Measurements from ENCODE around the gene NPIPB9.
"Not testable (repeated sequence)": the region's sequence is repeated elsewhere in the genome, so short reads cannot be mapped to it uniquely, and the experiment has no call there.

The NPIPB9 gene

GRCh38 chr16:28741295-28741694 lies 10.3 kb upstream of the NPIPB9 start:
- not testable (repeated sequence) for H3K14ac ChIP-seq (ENCODE audit: low read length); H3K18ac ChIP-seq (ENCODE audit: low read length); H3K27ac ChIP-seq (replicated peaks; ENCODE audit: low read length); H3K4me2 ChIP-seq (ENCODE audit: insufficient read depth, low read length, poor library complexity, severe bottlenecking); H3K4me3 ChIP-seq (ENCODE audit: low read length in 2 of 2); H2BK12ac ChIP-seq (ENCODE audit: low read length); H3K9ac ChIP-seq (ENCODE audit: low read depth, low read length, poor library complexity); H2BK15ac ChIP-seq (ENCODE audit: low read length); H2BK5ac ChIP-seq (ENCODE audit: low read length); H3K36me3 ChIP-seq (replicated peaks in 1 of 2; ENCODE audit: control insufficient read depth in 2 of 2, insufficient read depth in 2 of 2, low read length in 2 of 2); H4K8ac ChIP-seq (ENCODE audit: low read depth, low read length); H2BK120ac ChIP-seq (ENCODE audit: low read depth, low read length); H2AFZ ChIP-seq (ENCODE audit: low read length); H3K27me3 ChIP-seq (ENCODE audit: control insufficient read depth in 3 of 3, insufficient read depth in 3 of 3, low read depth in 1 of 3, low read length in 3 of 3); DNase-seq (ENCODE audit: low spot score); H3K9me3 ChIP-seq (replicated peaks in 1 of 2; ENCODE audit: control insufficient read depth in 2 of 2, insufficient read depth in 1 of 2, low read depth in 1 of 2, low read length in 2 of 2); H3K4me1 ChIP-seq (ENCODE audit: control insufficient read depth in 2 of 2, insufficient read depth in 1 of 2, low read depth in 1 of 2, low read length in 2 of 2); H3K79me1 ChIP-seq (ENCODE audit: low read depth, low read length); H3K4ac ChIP-seq (ENCODE audit: low read length); H4K91ac ChIP-seq (ENCODE audit: low read depth, low read length, poor library complexity); H2AK5ac ChIP-seq (ENCODE audit: low read depth, low read length); H3K23ac ChIP-seq (ENCODE audit: low read depth, low read length, poor library complexity)
- no CpG with 5 or more reads among the region's 9 CpGs for WGBS, 2 donors (ENCODE audit: extremely low coverage in 2 of 2, insufficient read length in 2 of 2, insufficient replicate concordance in 1 of 2)

GRCh38 chr16:28746618-28747350 lies 4.8 kb upstream of the NPIPB9 start:
- not testable (repeated sequence) for H3K79me1 ChIP-seq (ENCODE audit: low read depth, low read length); H3K9ac ChIP-seq (ENCODE audit: low read depth, low read length, poor library complexity); H3K4me1 ChIP-seq (ENCODE audit: control insufficient read depth in 2 of 2, insufficient read depth in 1 of 2, low read depth in 1 of 2, low read length in 2 of 2); H3K4me3 ChIP-seq (ENCODE audit: low read length in 2 of 2); H3K23ac ChIP-seq (ENCODE audit: low read depth, low read length, poor library complexity); H3K14ac ChIP-seq (ENCODE audit: low read length); H2BK5ac ChIP-seq (ENCODE audit: low read length); H2AFZ ChIP-seq (ENCODE audit: low read length); H3K18ac ChIP-seq (ENCODE audit: low read length); H2BK15ac ChIP-seq (ENCODE audit: low read length); H2BK12ac ChIP-seq (ENCODE audit: low read length); H4K8ac ChIP-seq (ENCODE audit: low read depth, low read length); H3K4me2 ChIP-seq (ENCODE audit: insufficient read depth, low read length, poor library complexity, severe bottlenecking); H3K4ac ChIP-seq (ENCODE audit: low read length); H2AK5ac ChIP-seq (ENCODE audit: low read depth, low read length); H3K27ac ChIP-seq (replicated peaks; ENCODE audit: low read length); H4K91ac ChIP-seq (ENCODE audit: low read depth, low read length, poor library complexity); H3K9me3 ChIP-seq (replicated peaks in 1 of 2; ENCODE audit: control insufficient read depth in 2 of 2, insufficient read depth in 1 of 2, low read depth in 1 of 2, low read length in 2 of 2); H2BK120ac ChIP-seq (ENCODE audit: low read depth, low read length); H3K36me3 ChIP-seq (replicated peaks in 1 of 2; ENCODE audit: control insufficient read depth in 2 of 2, insufficient read depth in 2 of 2, low read length in 2 of 2); DNase-seq (ENCODE audit: low spot score); H3K27me3 ChIP-seq (ENCODE audit: control insufficient read depth in 3 of 3, insufficient read depth in 3 of 3, low read depth in 1 of 3, low read length in 3 of 3)
- no CpG with 5 or more reads among the region's 62 CpGs for WGBS, 2 donors (ENCODE audit: extremely low coverage in 2 of 2, insufficient read length in 2 of 2, insufficient replicate concordance in 1 of 2)

- not testable (repeated sequence) for H3K23ac ChIP-seq (ENCODE audit: low read depth, low read length, poor library complexity); H2AFZ ChIP-seq (ENCODE audit: low read length); H3K9ac ChIP-seq (ENCODE audit: low read depth, low read length, poor library complexity); H2BK12ac ChIP-seq (ENCODE audit: low read length); H3K27ac ChIP-seq (replicated peaks; ENCODE audit: low read length); H4K91ac ChIP-seq (ENCODE audit: low read depth, low read length, poor library complexity); DNase-seq (ENCODE audit: low spot score); H3K4ac ChIP-seq (ENCODE audit: low read length); H4K8ac ChIP-seq (ENCODE audit: low read depth, low read length); H2BK15ac ChIP-seq (ENCODE audit: low read length); H3K79me1 ChIP-seq (ENCODE audit: low read depth, low read length); H3K27me3 ChIP-seq (ENCODE audit: control insufficient read depth in 3 of 3, insufficient read depth in 3 of 3, low read depth in 1 of 3, low read length in 3 of 3); H3K9me3 ChIP-seq (replicated peaks in 1 of 2; ENCODE audit: control insufficient read depth in 2 of 2, insufficient read depth in 1 of 2, low read depth in 1 of 2, low read length in 2 of 2); H3K4me3 ChIP-seq (ENCODE audit: low read length in 2 of 2); H2BK5ac ChIP-seq (ENCODE audit: low read length); H3K14ac ChIP-seq (ENCODE audit: low read length); H3K4me1 ChIP-seq (ENCODE audit: control insufficient read depth in 2 of 2, insufficient read depth in 1 of 2, low read depth in 1 of 2, low read length in 2 of 2); H3K18ac ChIP-seq (ENCODE audit: low read length); H3K36me3 ChIP-seq (replicated peaks in 1 of 2; ENCODE audit: control insufficient read depth in 2 of 2, insufficient read depth in 2 of 2, low read length in 2 of 2); H2AK5ac ChIP-seq (ENCODE audit: low read depth, low read length); H3K4me2 ChIP-seq (ENCODE audit: insufficient read depth, low read length, poor library complexity, severe bottlenecking); H2BK120ac ChIP-seq (ENCODE audit: low read depth, low read length)
- WGBS, 2 donors (ENCODE audit: extremely low coverage in 2 of 2, insufficient read length in 2 of 2, insufficient replicate concordance in 1 of 2), result no CpG with 5 or more reads among the region's 33 CpGs
Observed at GRCh38 chr16:28749997-28750465, 1.6 kb upstream of the NPIPB9 start.

GRCh38 chr16:28750469-28751067 lies 1.0 kb upstream of the NPIPB9 start:
- H2AFZ ChIP-seq (ENCODE audit: low read length); H2BK12ac ChIP-seq (ENCODE audit: low read length); H2BK15ac ChIP-seq (ENCODE audit: low read length); DNase-seq (ENCODE audit: low spot score); H3K18ac ChIP-seq (ENCODE audit: low read length); H3K4me3 ChIP-seq (ENCODE audit: low read length in 2 of 2); H2AK5ac ChIP-seq (ENCODE audit: low read depth, low read length); H2BK120ac ChIP-seq (ENCODE audit: low read depth, low read length); H3K23ac ChIP-seq (ENCODE audit: low read depth, low read length, poor library complexity); H3K27me3 ChIP-seq (ENCODE audit: control insufficient read depth in 3 of 3, insufficient read depth in 3 of 3, low read depth in 1 of 3, low read length in 3 of 3); H3K4me2 ChIP-seq (ENCODE audit: insufficient read depth, low read length, poor library complexity, severe bottlenecking); H3K9me3 ChIP-seq (replicated peaks in 1 of 2; ENCODE audit: control insufficient read depth in 2 of 2, insufficient read depth in 1 of 2, low read depth in 1 of 2, low read length in 2 of 2); H3K9ac ChIP-seq (ENCODE audit: low read depth, low read length, poor library complexity); H3K27ac ChIP-seq (replicated peaks; ENCODE audit: low read length); H3K36me3 ChIP-seq (replicated peaks in 1 of 2; ENCODE audit: control insufficient read depth in 2 of 2, insufficient read depth in 2 of 2, low read length in 2 of 2); H3K79me1 ChIP-seq (ENCODE audit: low read depth, low read length); H3K4me1 ChIP-seq (ENCODE audit: control insufficient read depth in 2 of 2, insufficient read depth in 1 of 2, low read depth in 1 of 2, low read length in 2 of 2); H3K4ac ChIP-seq (ENCODE audit: low read length); H2BK5ac ChIP-seq (ENCODE audit: low read length); H3K14ac ChIP-seq (ENCODE audit: low read length); H4K8ac ChIP-seq (ENCODE audit: low read depth, low read length); H4K91ac ChIP-seq (ENCODE audit: low read depth, low read length, poor library complexity): not testable (repeated sequence)
- WGBS, 2 donors (ENCODE audit: extremely low coverage in 2 of 2, insufficient read length in 2 of 2, insufficient replicate concordance in 1 of 2), result no CpG with 5 or more reads among the region's 48 CpGs
